ENCODE measurements around the gene NAA60. TPM values are rescaled to one million over a fixed set of nuclear protein-coding genes. Genes with fewer than 3 reads are reported as not detected.

Gene NAA60
- total and polyA plus RNA-seq, 2 of the 13 experiments (the other 11 are each of a cell fraction or from before 2014, with no cell fraction given) = 14.7 to 32.0 TPM

GRCh38 chr16:3457434-3458252 is 14.2 kb downstream of the NAA60 start (continued):
- TF ChIP-seq, protein P1, sequence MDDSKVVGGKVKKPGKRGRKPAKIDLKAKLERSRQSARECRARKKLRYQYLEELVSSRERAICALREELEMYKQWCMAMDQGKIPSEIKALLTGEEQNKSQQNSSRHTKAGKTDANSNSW (CRISPR knock-in tag; IDR thresholded peaks at IDR 0.05; ENCODE audit: borderline replicate concordance) = peak; percentile 70; the same call in 1 of the 2 replicates
- TF ChIP-seq WIZ (CRISPR knock-in tag; IDR thresholded peaks at IDR 0.05) = no peak
- TF ChIP-seq, protein P2, sequence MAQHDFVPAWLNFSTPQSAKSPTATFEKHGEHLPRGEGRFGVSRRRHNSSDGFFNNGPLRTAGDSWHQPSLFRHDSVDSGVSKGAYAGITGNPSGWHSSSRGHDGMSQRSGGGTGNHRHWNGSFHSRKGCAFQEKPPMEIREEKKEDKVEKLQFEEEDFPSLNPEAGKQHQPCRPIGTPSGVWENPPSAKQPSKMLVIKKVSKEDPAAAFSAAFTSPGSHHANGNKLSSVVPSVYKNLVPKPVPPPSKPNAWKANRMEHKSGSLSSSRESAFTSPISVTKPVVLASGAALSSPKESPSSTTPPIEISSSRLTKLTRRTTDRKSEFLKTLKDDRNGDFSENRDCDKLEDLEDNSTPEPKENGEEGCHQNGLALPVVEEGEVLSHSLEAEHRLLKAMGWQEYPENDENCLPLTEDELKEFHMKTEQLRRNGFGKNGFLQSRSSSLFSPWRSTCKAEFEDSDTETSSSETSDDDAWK (CRISPR knock-in tag; IDR thresholded peaks at IDR 0.05) = no peak
- TF ChIP-seq HMG20A (CRISPR knock-in tag; IDR thresholded peaks at IDR 0.05; ENCODE audit: borderline replicate concordance) = no peak
- peak; percentile 36; the same call in 1 of the 2 replicates for TF ChIP-seq MEIS1 (CRISPR knock-in tag; IDR thresholded peaks at IDR 0.05; ENCODE audit: borderline replicate concordance)
- TF ChIP-seq ZKSCAN8 (CRISPR knock-in tag; IDR thresholded peaks at IDR 0.05; ENCODE audit: borderline replicate concordance) = peak; percentile 38; the same call in 1 of the 2 replicates
- TF ChIP-seq ZNF629 (CRISPR knock-in tag; conservative IDR thresholded peaks at IDR 0.05) = no peak
- peak; percentile 47; the same call in 1 of the 2 replicates for TF ChIP-seq ZFP36L2 (CRISPR knock-in tag; IDR thresholded peaks at IDR 0.05)
- TF ChIP-seq, protein P3, sequence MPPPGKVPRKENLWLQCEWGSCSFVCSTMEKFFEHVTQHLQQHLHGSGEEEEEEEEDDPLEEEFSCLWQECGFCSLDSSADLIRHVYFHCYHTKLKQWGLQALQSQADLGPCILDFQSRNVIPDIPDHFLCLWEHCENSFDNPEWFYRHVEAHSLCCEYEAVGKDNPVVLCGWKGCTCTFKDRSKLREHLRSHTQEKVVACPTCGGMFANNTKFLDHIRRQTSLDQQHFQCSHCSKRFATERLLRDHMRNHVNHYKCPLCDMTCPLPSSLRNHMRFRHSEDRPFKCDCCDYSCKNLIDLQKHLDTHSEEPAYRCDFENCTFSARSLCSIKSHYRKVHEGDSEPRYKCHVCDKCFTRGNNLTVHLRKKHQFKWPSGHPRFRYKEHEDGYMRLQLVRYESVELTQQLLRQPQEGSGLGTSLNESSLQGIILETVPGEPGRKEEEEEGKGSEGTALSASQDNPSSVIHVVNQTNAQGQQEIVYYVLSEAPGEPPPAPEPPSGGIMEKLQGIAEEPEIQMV (CRISPR knock-in tag; IDR thresholded peaks at IDR 0.05; ENCODE audit: low read depth) = peak; percentile 81; the same call in 1 of the 2 replicates
- no peak for TF ChIP-seq FOXA1 (IDR thresholded peaks at IDR 0.05)
- TF ChIP-seq FOXA1 (CRISPR knock-in tag; IDR thresholded peaks at IDR 0.05) = peak; percentile 3; the same call in 1 of the 2 replicates
- no peak for TF ChIP-seq RCOR2 (CRISPR knock-in tag; IDR thresholded peaks at IDR 0.05)
- TF ChIP-seq ATF7 (IDR thresholded peaks at IDR 0.05) = no peak
- peak; percentile 39; the same call in 1 of the 2 replicates for TF ChIP-seq ATF7 (CRISPR knock-in tag; IDR thresholded peaks at IDR 0.05)
- TF ChIP-seq, protein P4, sequence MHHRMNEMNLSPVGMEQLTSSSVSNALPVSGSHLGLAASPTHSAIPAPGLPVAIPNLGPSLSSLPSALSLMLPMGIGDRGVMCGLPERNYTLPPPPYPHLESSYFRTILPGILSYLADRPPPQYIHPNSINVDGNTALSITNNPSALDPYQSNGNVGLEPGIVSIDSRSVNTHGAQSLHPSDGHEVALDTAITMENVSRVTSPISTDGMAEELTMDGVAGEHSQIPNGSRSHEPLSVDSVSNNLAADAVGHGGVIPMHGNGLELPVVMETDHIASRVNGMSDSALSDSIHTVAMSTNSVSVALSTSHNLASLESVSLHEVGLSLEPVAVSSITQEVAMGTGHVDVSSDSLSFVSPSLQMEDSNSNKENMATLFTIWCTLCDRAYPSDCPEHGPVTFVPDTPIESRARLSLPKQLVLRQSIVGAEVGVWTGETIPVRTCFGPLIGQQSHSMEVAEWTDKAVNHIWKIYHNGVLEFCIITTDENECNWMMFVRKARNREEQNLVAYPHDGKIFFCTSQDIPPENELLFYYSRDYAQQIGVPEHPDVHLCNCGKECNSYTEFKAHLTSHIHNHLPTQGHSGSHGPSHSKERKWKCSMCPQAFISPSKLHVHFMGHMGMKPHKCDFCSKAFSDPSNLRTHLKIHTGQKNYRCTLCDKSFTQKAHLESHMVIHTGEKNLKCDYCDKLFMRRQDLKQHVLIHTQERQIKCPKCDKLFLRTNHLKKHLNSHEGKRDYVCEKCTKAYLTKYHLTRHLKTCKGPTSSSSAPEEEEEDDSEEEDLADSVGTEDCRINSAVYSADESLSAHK (CRISPR knock-in tag; IDR thresholded peaks at IDR 0.05; ENCODE audit: borderline replicate concordance) = no peak
- TF ChIP-seq, protein P5, sequence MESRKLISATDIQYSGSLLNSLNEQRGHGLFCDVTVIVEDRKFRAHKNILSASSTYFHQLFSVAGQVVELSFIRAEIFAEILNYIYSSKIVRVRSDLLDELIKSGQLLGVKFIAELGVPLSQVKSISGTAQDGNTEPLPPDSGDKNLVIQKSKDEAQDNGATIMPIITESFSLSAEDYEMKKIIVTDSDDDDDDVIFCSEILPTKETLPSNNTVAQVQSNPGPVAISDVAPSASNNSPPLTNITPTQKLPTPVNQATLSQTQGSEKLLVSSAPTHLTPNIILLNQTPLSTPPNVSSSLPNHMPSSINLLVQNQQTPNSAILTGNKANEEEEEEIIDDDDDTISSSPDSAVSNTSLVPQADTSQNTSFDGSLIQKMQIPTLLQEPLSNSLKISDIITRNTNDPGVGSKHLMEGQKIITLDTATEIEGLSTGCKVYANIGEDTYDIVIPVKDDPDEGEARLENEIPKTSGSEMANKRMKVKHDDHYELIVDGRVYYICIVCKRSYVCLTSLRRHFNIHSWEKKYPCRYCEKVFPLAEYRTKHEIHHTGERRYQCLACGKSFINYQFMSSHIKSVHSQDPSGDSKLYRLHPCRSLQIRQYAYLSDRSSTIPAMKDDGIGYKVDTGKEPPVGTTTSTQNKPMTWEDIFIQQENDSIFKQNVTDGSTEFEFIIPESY (CRISPR knock-in tag; IDR thresholded peaks at IDR 0.05) = no peak
- TF ChIP-seq SALL2 (CRISPR knock-in tag; IDR thresholded peaks at IDR 0.05) = peak; percentile 95
